Muscle layer of colon (tissue), 2 donors: ENCODE results near the gene ZNRF3.
"Not testable (repeated sequence)": the region's sequence is repeated elsewhere in the genome, so short reads cannot be mapped to it uniquely, and the experiment has no call there.

Experiments used
- H3K27ac ChIP-seq: one replicate; pipeline ENCODE4 v1.7.0; 2013; ENCODE audit warnings: low read depth, mild to moderate bottlenecking, low read length, moderate library complexity
- H3K27me3 ChIP-seq, 2 donors: one replicate each; pipeline ENCODE4 v1.7.0; 2013; ENCODE audit warnings: low read length in 2 of 2, mild to moderate bottlenecking in 2 of 2; ENCODE audit not compliant: insufficient read depth in 2 of 2, control insufficient read depth in 1 of 2
- H3K36me3 ChIP-seq: one replicate; pipeline ENCODE4 v1.7.0; 2013; ENCODE audit warnings: mild to moderate bottlenecking, low read length; ENCODE audit not compliant: insufficient read depth
- H3K4me1 ChIP-seq: one replicate; pipeline ENCODE4 v1.7.0; 2013; ENCODE audit warnings: mild to moderate bottlenecking, low read length; ENCODE audit not compliant: insufficient read depth
- H3K4me3 ChIP-seq, 2 donors: one replicate each; pipeline ENCODE4 v1.7.0; 2013; ENCODE audit warnings: low read length in 2 of 2, low read depth in 1 of 2, mild to moderate bottlenecking in 1 of 2, moderate library complexity in 1 of 2
- H3K9ac ChIP-seq: one replicate; pipeline ENCODE4 v1.7.0; 2013; ENCODE audit warnings: low read length
- H3K9me3 ChIP-seq: one replicate; pipeline ENCODE4 v1.7.0; 2013; ENCODE audit warnings: mild to moderate bottlenecking, low read length
- donor health status: abdominal sarcoma.
- donor health status: Adenocarcinoma of cecum.

ZNRF3 gene

DNA sequence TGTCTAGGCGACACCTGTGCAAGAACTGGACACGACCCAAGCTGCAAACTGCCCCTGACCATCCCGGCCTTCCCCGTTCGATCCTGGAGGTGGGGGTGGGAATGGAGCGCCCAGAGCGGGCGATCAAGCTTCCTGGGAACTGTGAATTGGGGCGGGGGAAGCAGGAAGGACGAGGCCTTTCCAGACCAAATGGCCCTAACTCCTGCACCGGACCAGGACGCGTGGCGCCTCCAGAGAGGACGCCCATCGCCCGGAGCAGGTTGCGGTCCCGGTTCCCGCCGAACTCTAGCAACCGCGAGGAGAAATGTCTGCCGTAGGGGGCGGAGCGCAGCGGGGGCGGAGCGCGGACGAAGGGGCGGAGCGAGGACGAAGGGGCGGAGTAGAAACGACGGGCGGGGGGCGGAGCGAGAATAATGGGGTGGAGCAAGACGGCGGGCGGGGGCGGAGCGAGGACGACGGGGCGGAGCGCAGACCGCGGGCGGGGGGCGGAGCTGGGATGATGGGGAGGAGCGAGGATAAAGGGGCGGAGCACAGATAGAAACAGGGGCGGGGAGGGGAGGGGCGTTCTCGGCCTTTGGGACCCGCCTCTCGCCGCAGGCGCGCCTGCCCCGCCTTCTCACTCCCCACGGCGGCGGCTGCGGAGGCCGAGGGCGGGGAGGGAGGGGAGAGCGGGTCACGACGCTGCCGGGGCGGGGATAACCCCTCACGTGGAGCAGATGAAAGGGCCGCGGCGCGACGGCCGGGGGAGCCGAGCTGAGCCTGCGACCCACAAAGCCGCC is at the start of gene ZNRF3:
Gene ZNRF3 (plus strand): TSS at position 695 of the 779 bp plus-strand sequence. CDS start 195 bp downstream, outside the sequence.
- Histone ChIP-seq H3K36me3 (no peaks in the 10 kb centered on the region), H3K9me3 (no peaks in the 10 kb centered on the region), H3K27me3 (no peaks in the 10 kb centered on the region), H3K4me3 (peak within 1 kb of the TSS; percentile 65 to 81), H3K4me1 (peaks cover 35% of the 10 kb centered on the region), H3K9ac (no peak within 1 kb of the TSS), H3K27ac (peak within 1 kb of the TSS; percentile 63)

DNA sequence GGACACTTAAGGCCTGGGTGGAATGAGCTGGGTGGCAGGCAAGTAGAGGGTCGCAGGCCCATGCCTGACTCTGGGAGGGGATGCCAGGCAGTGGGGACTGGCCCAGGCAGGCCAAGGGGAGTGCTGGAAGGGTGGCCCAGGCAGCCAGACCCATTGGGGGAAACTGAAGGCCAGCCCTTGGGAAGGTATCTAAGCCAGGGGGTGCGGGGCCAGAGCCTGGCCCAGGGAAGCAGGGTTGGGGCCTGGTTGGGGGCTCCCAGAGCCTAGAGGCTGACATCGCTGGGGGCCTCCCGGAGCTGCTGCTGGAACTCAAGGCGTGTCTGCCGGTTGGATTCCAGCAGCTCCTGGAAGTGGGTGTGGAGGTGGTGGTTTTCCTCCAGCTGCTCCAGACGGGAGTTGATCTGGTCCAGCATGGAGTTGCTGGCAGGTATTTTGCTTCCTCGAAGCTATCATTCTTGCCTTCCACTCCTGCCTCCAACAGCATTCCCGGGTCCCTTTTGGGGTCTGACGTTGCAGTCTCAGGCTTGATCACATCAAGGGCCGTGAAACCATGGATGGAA is 47.7 kb upstream of the ZNRF3 start:
- Histone ChIP-seq H3K9ac (no peak overlapping the region), H3K27me3 (no peaks in the 10 kb centered on the region), H3K27ac (no peak overlapping the region), H3K9me3 (no peaks in the 10 kb centered on the region), H3K4me1 (no peaks in the 10 kb centered on the region), H3K4me3 (no peak overlapping the region), H3K36me3 (no peaks in the 10 kb centered on the region)

DNA sequence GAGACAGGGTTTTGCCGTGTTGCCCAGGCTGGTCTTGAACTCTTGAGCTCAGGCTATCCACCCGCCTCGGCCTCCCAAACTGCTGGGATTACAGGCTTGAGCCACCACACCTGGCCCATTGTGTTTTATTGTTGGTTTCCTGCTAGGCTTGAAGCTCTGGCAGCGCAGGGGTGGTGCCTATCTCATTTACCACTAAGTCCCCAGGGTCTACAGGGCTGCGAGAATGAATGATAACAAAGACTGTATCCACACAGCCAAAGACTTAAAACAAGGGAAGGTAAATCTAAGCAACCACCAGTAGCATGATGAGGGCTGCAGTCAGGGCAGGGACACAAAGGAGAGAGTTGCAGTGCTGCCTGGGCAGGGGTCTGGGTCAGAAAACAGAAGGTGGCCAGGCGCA is 45.7 kb upstream of the ZNRF3 start:
- no peaks in the 10 kb centered on the region for H3K36me3 ChIP-seq
- H3K9me3 ChIP-seq: no peaks in the 10 kb centered on the region
- no peak overlapping the region for H3K4me3 ChIP-seq
- H3K4me1 ChIP-seq: no peaks in the 10 kb centered on the region
- no peak overlapping the region for H3K9ac ChIP-seq
- no peaks in the 10 kb centered on the region for H3K27me3 ChIP-seq
- H3K27ac ChIP-seq: no peak overlapping the region

DNA sequence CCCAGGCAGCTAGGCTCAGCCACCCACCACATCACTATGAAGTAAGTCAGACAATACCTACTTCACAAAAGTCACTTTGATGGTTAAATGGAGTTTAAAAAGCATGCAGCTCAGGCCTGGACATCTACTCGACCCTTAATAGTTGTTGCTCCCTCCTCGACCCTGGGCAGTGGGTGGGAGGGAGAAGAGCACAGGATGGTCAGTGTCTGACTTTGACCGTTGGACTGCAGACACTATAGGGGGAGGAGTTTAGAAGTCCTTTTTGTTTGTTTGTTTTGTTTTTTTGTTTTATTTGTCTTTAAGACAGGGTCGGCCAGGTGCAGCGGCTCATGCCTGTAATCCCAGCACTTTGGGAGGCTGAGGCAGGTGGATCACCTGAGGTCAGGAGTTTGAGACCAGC is 44.4 kb upstream of the ZNRF3 start:
- H3K4me3 ChIP-seq: no peak overlapping the region
- H3K9ac ChIP-seq: no peak overlapping the region
- no peaks in the 10 kb centered on the region for H3K36me3 ChIP-seq
- H3K4me1 ChIP-seq: no peaks in the 10 kb centered on the region
- H3K27ac ChIP-seq: no peak overlapping the region
- H3K9me3 ChIP-seq: no peaks in the 10 kb centered on the region
- no peaks in the 10 kb centered on the region for H3K27me3 ChIP-seq

DNA sequence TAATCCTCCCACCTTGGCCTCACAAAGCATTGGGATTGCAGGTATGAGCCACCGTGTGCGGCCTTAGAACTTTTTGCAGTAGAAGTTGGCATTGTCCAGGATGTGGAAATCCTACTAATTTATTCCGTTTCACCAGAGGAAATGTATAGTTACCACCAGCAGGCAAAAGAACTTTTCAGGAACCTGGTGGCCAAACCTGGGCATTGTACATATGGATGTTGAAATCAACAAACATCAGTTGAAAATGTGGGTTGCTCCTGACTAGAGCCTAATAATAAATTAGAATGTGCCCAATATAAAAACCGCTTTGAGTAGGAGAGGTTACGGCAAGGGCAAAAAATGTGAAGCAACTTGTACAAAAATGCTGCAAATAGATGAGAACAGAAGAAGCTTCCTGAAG is 42.3 kb upstream of the ZNRF3 start:
- Histone ChIP-seq H3K4me1 (no peaks in the 10 kb centered on the region), H3K36me3 (no peaks in the 10 kb centered on the region), H3K27me3 (no peaks in the 10 kb centered on the region), H3K9ac (no peak overlapping the region), H3K4me3 (no peak overlapping the region), H3K9me3 (no peaks in the 10 kb centered on the region), H3K27ac (no peak overlapping the region)

DNA sequence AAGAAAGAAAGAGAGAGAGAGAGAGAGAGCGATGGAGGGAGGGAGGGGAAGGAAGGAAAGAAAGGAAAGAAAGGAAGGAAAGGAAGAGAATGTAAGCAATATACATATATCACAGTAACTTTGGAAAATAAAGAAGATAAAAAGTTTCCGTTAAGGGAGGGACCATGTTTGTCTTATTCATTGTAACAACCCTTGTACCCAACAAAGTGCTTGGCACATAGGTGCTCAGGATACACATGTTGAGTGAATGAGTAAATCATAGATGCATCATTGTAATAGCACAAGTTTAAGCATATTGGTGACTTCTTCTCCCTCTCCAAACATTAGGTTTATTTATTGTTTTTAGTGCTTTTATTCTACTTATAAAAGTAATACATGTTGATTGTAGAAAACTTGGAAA is 39.7 kb upstream of the ZNRF3 start:
- Histone ChIP-seq H3K9ac (no peak overlapping the region), H3K27me3 (no peaks in the 10 kb centered on the region), H3K4me1 (no peaks in the 10 kb centered on the region)

DNA sequence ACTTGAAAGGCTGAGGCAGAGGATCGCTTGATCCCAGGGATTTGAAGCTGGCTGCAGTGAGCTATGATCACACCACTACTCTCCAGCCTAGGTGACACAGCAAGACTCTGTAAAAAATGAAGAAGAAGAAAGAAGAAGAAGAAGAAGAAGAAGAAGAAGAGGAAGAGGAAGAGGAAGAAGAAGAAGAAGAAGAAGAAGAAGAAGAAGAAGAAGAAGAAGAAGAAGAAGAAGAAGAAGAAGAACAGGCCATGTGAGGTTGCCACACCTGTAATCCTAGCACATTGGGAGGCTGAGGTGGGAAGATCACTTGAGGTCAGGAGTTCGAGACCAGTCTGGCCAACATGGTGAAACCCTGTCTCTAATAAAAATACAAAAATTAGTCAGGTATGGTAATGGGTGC is 39.1 kb upstream of the ZNRF3 start:
- not testable (repeated sequence) for H3K4me3 ChIP-seq, H3K9ac ChIP-seq, H3K9me3 ChIP-seq, H3K27ac ChIP-seq, H3K4me1 ChIP-seq, H3K27me3 ChIP-seq, H3K36me3 ChIP-seq

More for the DNA sequence above, 39.7 kb upstream of the ZNRF3 start:
- no peak overlapping the region for H3K4me3 ChIP-seq
- H3K9me3 ChIP-seq: no peaks in the 10 kb centered on the region
- no peaks in the 10 kb centered on the region for H3K36me3 ChIP-seq
- no peak overlapping the region for H3K27ac ChIP-seq

DNA sequence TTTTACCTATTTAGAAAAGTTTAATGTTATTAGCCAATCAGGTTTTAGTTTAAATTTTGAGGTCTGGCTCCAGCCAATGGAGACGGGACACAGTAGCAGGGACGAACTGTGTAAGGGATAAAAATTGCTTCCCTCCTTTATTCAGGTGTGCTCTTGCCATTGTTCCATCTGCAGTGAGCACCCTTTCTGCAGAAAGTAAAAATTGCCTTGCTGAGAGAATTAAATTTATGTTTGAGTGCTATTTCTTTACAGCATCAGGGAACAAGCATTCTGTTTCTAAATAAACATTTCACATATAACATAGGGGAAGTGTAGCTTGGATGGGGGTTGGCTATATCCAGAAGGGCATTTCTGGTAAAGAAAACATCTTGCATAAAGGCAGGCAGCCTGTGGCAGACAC is 36.4 kb upstream of the ZNRF3 start:
- no peaks in the 10 kb centered on the region for H3K4me1 ChIP-seq
- H3K27ac ChIP-seq: no peak overlapping the region
- H3K9ac ChIP-seq: no peak overlapping the region
- H3K9me3 ChIP-seq: no peaks in the 10 kb centered on the region
- H3K36me3 ChIP-seq: no peaks in the 10 kb centered on the region
- no peak overlapping the region for H3K4me3 ChIP-seq
- H3K27me3 ChIP-seq: no peaks in the 10 kb centered on the region

DNA sequence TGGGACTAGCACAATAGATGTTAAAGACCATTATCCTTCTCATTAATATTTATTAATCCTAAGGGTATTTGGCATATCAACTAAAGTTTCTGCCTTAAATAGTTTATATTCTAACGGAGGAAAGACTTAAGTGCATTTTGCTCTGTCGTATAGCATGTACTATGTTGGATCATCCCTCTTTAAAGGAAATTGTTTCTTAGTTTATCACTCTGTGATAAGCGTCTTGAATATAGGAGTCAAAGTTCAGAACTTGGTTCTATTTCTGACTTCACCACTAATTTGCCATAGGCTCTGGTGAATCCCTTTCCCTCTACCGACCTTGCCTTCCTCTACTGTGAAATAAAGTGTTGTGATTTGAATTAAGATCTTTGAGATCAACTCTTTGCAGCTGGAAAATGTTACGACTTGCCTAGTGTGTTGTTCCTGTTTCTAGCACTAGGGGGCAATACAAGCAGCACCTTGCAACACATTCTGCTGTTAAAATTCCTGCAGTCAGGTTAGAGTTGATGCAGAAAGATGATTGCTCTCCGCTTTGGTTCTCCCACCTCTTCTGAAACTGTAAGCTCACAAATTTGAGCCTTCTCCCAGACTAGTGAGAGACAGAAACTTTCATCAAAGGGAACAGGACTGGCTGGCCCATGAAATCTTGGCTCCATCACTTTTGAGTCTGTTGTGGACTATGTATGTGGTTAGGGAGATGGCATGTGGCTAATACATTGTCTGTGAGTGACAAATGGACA is 27.8 kb upstream of the ZNRF3 start:
- H3K9ac ChIP-seq: no peak overlapping the region
- no peaks in the 10 kb centered on the region for H3K9me3 ChIP-seq
- no peaks in the 10 kb centered on the region for H3K27me3 ChIP-seq
- H3K4me3 ChIP-seq: no peak overlapping the region
- no peak overlapping the region for H3K27ac ChIP-seq
- H3K36me3 ChIP-seq: no peaks in the 10 kb centered on the region
- H3K4me1 ChIP-seq: peaks cover 7% of the 10 kb centered on the region

DNA sequence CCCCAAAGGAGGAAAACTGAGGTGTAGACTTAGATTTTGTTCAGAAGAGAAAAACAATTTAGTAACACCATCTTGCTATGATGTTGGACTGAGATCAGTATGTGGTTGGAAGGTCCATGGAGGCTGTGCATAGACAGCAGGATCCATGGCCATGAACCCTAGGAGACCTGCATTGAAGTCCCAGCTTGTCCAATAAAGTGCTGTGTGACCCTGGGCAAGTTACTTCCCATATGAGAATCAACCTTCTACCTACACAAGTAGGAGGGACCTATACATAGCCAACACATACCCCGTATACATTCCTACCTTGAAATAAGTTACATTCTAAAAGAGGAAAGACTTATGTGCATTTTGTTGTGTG is 27.3 kb upstream of the ZNRF3 start:
- Histone ChIP-seq H3K27me3 (no peaks in the 10 kb centered on the region), H3K4me1 (peaks cover 7% of the 10 kb centered on the region), H3K9ac (no peak overlapping the region), H3K4me3 (no peak overlapping the region), H3K36me3 (no peaks in the 10 kb centered on the region), H3K27ac (no peak overlapping the region), H3K9me3 (no peaks in the 10 kb centered on the region)

DNA sequence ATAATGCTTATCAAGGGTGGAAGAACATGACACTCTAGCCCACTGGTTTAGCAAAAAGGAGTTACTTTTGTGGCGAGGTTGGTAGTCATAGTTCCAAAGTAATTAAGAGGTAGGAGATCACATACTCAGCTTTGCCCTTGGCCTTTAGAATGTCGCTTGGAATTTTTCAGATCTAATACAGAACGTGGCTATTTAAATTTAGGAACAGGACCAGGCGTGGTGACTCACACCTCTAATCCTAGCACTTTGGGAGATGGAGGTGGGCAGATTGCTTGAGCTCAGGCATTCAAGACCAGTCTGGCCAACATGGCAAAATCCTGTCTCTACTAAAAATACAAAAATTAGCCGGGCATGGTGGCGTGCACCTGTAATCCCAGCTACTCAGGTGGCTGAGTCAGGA is 26.1 kb upstream of the ZNRF3 start:
- no peaks in the 10 kb centered on the region for H3K9me3 ChIP-seq
- no peak overlapping the region for H3K27ac ChIP-seq
- peaks cover 7% of the 10 kb centered on the region for H3K4me1 ChIP-seq
- no peak overlapping the region for H3K9ac ChIP-seq
- no peaks in the 10 kb centered on the region for H3K36me3 ChIP-seq
- no peaks in the 10 kb centered on the region for H3K27me3 ChIP-seq
- H3K4me3 ChIP-seq: no peak overlapping the region
